ENCODE measurements around the gene VIPR2.
"Not testable (repeated sequence)": the region's sequence is repeated elsewhere in the genome, so short reads cannot be mapped to it uniquely, and the experiment has no call there.

Gene VIPR2

GRCh38 chr7:159144758-159145489 is at the start of gene VIPR2:
Gene VIPR2, minus strand, starts transcription at chr7:159144867. Its CDS starts 96 bp downstream, at chr7:159144771.
- no peaks in the 10 kb centered on the region for H3K9me3 Mint-ChIP-seq
- no peak within 1 kb of the TSS for H3K4me3 Mint-ChIP-seq
- peaks cover 5% of the 10 kb centered on the region for H3K27me3 Mint-ChIP-seq
- no peaks in the 10 kb centered on the region for H3K4me1 Mint-ChIP-seq
- DNase-seq (ENCODE audit: low spot score in 2 of 2): no peak
- H3K27ac Mint-ChIP-seq: no peak within 1 kb of the TSS
- H3K36me3 Mint-ChIP-seq: no peaks in the 10 kb centered on the region
- no peak for ATAC-seq (ENCODE audit: low read depth)

- DNase-seq (ENCODE audit: low spot score in 2 of 2): no peak
- Mint-ChIP-seq H3K27ac (no peak overlapping the region), H3K4me1 (peaks cover 5% of the 10 kb centered on the region), H3K36me3 (no peaks in the 10 kb centered on the region), H3K9me3 (no peaks in the 10 kb centered on the region), H3K4me3 (no peak overlapping the region), H3K27me3 (no peaks in the 10 kb centered on the region)
- ATAC-seq (ENCODE audit: low read depth): no peak
Measured at GRCh38 chr7:159193543-159194090, 49.0 kb upstream of the VIPR2 start.

- Mint-ChIP-seq H3K36me3 (no peaks in the 10 kb centered on the region), H3K9me3 (peaks cover 2% of the 10 kb centered on the region), H3K27me3 (no peaks in the 10 kb centered on the region), H3K4me3 (no peak overlapping the region), H3K27ac (no peak overlapping the region), H3K4me1 (peaks cover 5% of the 10 kb centered on the region)
- DNase-seq (ENCODE audit: low spot score in 2 of 2) (no peak), ATAC-seq (ENCODE audit: low read depth) (no peak)
Measured at GRCh38 chr7:159192725-159193453, 48.2 kb upstream of the VIPR2 start.

- Mint-ChIP-seq H3K27me3 (no peaks in the 10 kb centered on the region), H3K27ac (no peak overlapping the region), H3K36me3 (no peaks in the 10 kb centered on the region), H3K4me1 (no peaks in the 10 kb centered on the region), H3K9me3 (peaks cover 2% of the 10 kb centered on the region), H3K4me3 (no peak overlapping the region)
- DNase-seq (ENCODE audit: low spot score in 2 of 2) (no peak), ATAC-seq (ENCODE audit: low read depth) (no peak)
Measured at GRCh38 chr7:159192013-159192412, 47.3 kb upstream of the VIPR2 start.

- no peaks in the 10 kb centered on the region for H3K36me3 Mint-ChIP-seq
- H3K27me3 Mint-ChIP-seq: peaks cover 3% of the 10 kb centered on the region
- H3K9me3 Mint-ChIP-seq: peaks cover 2% of the 10 kb centered on the region
- no peak overlapping the region for H3K4me3 Mint-ChIP-seq
- DNase-seq (ENCODE audit: low spot score in 2 of 2) (no peak), ATAC-seq (ENCODE audit: low read depth) (no peak)
- no peaks in the 10 kb centered on the region for H3K4me1 Mint-ChIP-seq
- H3K27ac Mint-ChIP-seq: no peak overlapping the region
Measured at GRCh38 chr7:159191236-159191635, 46.6 kb upstream of the VIPR2 start.

GRCh38 chr7:159188011-159188410 is 43.3 kb upstream of the VIPR2 start:
- H3K27me3 Mint-ChIP-seq: peaks cover 5% of the 10 kb centered on the region
- ATAC-seq (ENCODE audit: low read depth): no peak
- H3K4me3 Mint-ChIP-seq: no peak overlapping the region
- H3K4me1 Mint-ChIP-seq: no peaks in the 10 kb centered on the region
- no peak for DNase-seq (ENCODE audit: low spot score in 2 of 2)
- peaks cover 6% of the 10 kb centered on the region for H3K9me3 Mint-ChIP-seq
- H3K27ac Mint-ChIP-seq: no peak overlapping the region
- no peaks in the 10 kb centered on the region for H3K36me3 Mint-ChIP-seq

GRCh38 chr7:159179241-159179640 is 34.6 kb upstream of the VIPR2 start:
- H3K36me3 Mint-ChIP-seq: no peaks in the 10 kb centered on the region
- no peaks in the 10 kb centered on the region for H3K27me3 Mint-ChIP-seq
- DNase-seq (ENCODE audit: low spot score in 2 of 2) (no peak), ATAC-seq (ENCODE audit: low read depth) (no peak)
- H3K4me3 Mint-ChIP-seq: no peak overlapping the region
- no peak overlapping the region for H3K27ac Mint-ChIP-seq
- peaks cover 10% of the 10 kb centered on the region for H3K9me3 Mint-ChIP-seq
- H3K4me1 Mint-ChIP-seq: peaks cover 3% of the 10 kb centered on the region

- ATAC-seq (ENCODE audit: low read depth) (no peak), DNase-seq (ENCODE audit: low spot score in 2 of 2) (no peak)
- peaks cover 3% of the 10 kb centered on the region for H3K4me1 Mint-ChIP-seq
- H3K27me3 Mint-ChIP-seq: no peaks in the 10 kb centered on the region
- no peak overlapping the region for H3K27ac Mint-ChIP-seq
- H3K9me3 Mint-ChIP-seq: peaks cover 8% of the 10 kb centered on the region
- no peak overlapping the region for H3K4me3 Mint-ChIP-seq
- no peaks in the 10 kb centered on the region for H3K36me3 Mint-ChIP-seq
Measured at GRCh38 chr7:159177284-159177953, 32.8 kb upstream of the VIPR2 start.

- H3K4me3 Mint-ChIP-seq: no peak overlapping the region
- no peak for ATAC-seq (ENCODE audit: low read depth)
- no peaks in the 10 kb centered on the region for H3K27me3 Mint-ChIP-seq
- no peaks in the 10 kb centered on the region for H3K36me3 Mint-ChIP-seq
- H3K9me3 Mint-ChIP-seq: peaks cover 6% of the 10 kb centered on the region
- no peak for DNase-seq (ENCODE audit: low spot score in 2 of 2)
- H3K27ac Mint-ChIP-seq: no peak overlapping the region
- peaks cover 3% of the 10 kb centered on the region for H3K4me1 Mint-ChIP-seq
Measured at GRCh38 chr7:159175792-159176191, 31.1 kb upstream of the VIPR2 start.

- not testable (repeated sequence) for H3K4me3 Mint-ChIP-seq; H3K4me1 Mint-ChIP-seq; DNase-seq (ENCODE audit: low spot score in 2 of 2); H3K36me3 Mint-ChIP-seq; H3K27me3 Mint-ChIP-seq; H3K27ac Mint-ChIP-seq; ATAC-seq (ENCODE audit: low read depth); H3K9me3 Mint-ChIP-seq
Measured at GRCh38 chr7:159175100-159175499, 30.4 kb upstream of the VIPR2 start.

GRCh38 chr7:159172400-159172799 is 27.7 kb upstream of the VIPR2 start:
- Mint-ChIP-seq H3K27me3 (peaks cover 2% of the 10 kb centered on the region), H3K4me1 (peaks cover 3% of the 10 kb centered on the region), H3K36me3 (no peaks in the 10 kb centered on the region), H3K4me3 (no peak overlapping the region), H3K27ac (no peak overlapping the region), H3K9me3 (peaks cover 2% of the 10 kb centered on the region)
- DNase-seq (ENCODE audit: low spot score in 2 of 2) (no peak), ATAC-seq (ENCODE audit: low read depth) (no peak)

- no peak for ATAC-seq (ENCODE audit: low read depth)
- Mint-ChIP-seq H3K27ac (no peak overlapping the region), H3K9me3 (no peaks in the 10 kb centered on the region), H3K27me3 (peaks cover 2% of the 10 kb centered on the region), H3K4me3 (no peak overlapping the region), H3K4me1 (no peaks in the 10 kb centered on the region), H3K36me3 (no peaks in the 10 kb centered on the region)
- DNase-seq (ENCODE audit: low spot score in 2 of 2): no peak
Measured at GRCh38 chr7:159169391-159169790, 24.7 kb upstream of the VIPR2 start.

- no peaks in the 10 kb centered on the region for H3K9me3 Mint-ChIP-seq
- H3K36me3 Mint-ChIP-seq: no peaks in the 10 kb centered on the region
- H3K27ac Mint-ChIP-seq: no peak overlapping the region
- H3K4me1 Mint-ChIP-seq: no peaks in the 10 kb centered on the region
- no peak for ATAC-seq (ENCODE audit: low read depth)
- H3K27me3 Mint-ChIP-seq: peaks cover 2% of the 10 kb centered on the region
- H3K4me3 Mint-ChIP-seq: no peak overlapping the region
- no peak for DNase-seq (ENCODE audit: low spot score in 2 of 2)
Measured at GRCh38 chr7:159167139-159167538, 22.5 kb upstream of the VIPR2 start.

- Mint-ChIP-seq H3K4me1 (no peaks in the 10 kb centered on the region), H3K9me3 (no peaks in the 10 kb centered on the region), H3K27me3 (peaks cover 2% of the 10 kb centered on the region), H3K4me3 (no peak overlapping the region), H3K36me3 (no peaks in the 10 kb centered on the region), H3K27ac (no peak overlapping the region)
- DNase-seq (ENCODE audit: low spot score in 2 of 2) (no peak), ATAC-seq (ENCODE audit: low read depth) (no peak)
Measured at GRCh38 chr7:159166530-159166929, 21.9 kb upstream of the VIPR2 start.

Data from memory B cell (primary cell).